ENCODE results near the gene TPP2. TPM values are rescaled to one million over a fixed set of nuclear protein-coding genes. Genes with fewer than 3 reads are reported as not detected.

Gene TPP2
- total RNA-seq, 1 experiment from 2014 or later = 35.1 TPM

GRCh38 chr13:102599426-102600012, 2.7 kb downstream of the TPP2 start:
- Histone ChIP-seq H2AFZ (no peak overlapping the region), H3K4me2 (peak overlapping the region; percentile 96), H3K4me1 (replicated peaks; ENCODE audit: insufficient read depth) (peaks cover 26% of the 10 kb centered on the region), H3K4me3 (no peak overlapping the region), H3K9me2 (ENCODE audit: insufficient read depth) (no peaks in the 10 kb centered on the region), H3K9me3 (ENCODE audit: insufficient read depth, low read depth) (no peaks in the 10 kb centered on the region), H3F3A (ENCODE audit: insufficient read depth, low read depth) (peaks cover 10% of the 10 kb centered on the region; the same call in 1 of the 2 replicates), H3K27ac (no peak overlapping the region), H3K27me3 (ENCODE audit: insufficient read depth, low read depth) (no peaks in the 10 kb centered on the region), H3K36me3 (ENCODE audit: low read depth) (0 out of 2 replicates have a peak, but pooled peaks cover 2% of the 10 kb centered on the region), H4K20me1 (ENCODE audit: insufficient read depth) (peaks cover 17% of the 10 kb centered on the region), H3K79me2 (ENCODE audit: low read depth) (peaks cover 90% of the 10 kb centered on the region)
- intact Hi-C loops (cut with micrococcal nuclease; ENCODE audit: unreplicated experiment) = loop anchor here (5.0 kb wide), 1 partner anchor 173 kb away; the partner anchor contains the start of gene TEX30
- POLR2A ChIA-PET (ENCODE audit: unreplicated experiment) = no interaction called here
- DNase-seq = no peak
- CTCF ChIA-PET = no interaction called here
- BruUV-seq (replicated peaks) = no TSS peak
- TF ChIP-seq, protein P1, sequence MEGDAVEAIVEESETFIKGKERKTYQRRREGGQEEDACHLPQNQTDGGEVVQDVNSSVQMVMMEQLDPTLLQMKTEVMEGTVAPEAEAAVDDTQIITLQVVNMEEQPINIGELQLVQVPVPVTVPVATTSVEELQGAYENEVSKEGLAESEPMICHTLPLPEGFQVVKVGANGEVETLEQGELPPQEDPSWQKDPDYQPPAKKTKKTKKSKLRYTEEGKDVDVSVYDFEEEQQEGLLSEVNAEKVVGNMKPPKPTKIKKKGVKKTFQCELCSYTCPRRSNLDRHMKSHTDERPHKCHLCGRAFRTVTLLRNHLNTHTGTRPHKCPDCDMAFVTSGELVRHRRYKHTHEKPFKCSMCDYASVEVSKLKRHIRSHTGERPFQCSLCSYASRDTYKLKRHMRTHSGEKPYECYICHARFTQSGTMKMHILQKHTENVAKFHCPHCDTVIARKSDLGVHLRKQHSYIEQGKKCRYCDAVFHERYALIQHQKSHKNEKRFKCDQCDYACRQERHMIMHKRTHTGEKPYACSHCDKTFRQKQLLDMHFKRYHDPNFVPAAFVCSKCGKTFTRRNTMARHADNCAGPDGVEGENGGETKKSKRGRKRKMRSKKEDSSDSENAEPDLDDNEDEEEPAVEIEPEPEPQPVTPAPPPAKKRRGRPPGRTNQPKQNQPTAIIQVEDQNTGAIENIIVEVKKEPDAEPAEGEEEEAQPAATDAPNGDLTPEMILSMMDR (conservative IDR thresholded peaks at IDR 0.05) = no peak
- no peak for TF ChIP-seq EZH2 (IDR thresholded peaks at IDR 0.05; ENCODE audit: low read depth)

DNA sequence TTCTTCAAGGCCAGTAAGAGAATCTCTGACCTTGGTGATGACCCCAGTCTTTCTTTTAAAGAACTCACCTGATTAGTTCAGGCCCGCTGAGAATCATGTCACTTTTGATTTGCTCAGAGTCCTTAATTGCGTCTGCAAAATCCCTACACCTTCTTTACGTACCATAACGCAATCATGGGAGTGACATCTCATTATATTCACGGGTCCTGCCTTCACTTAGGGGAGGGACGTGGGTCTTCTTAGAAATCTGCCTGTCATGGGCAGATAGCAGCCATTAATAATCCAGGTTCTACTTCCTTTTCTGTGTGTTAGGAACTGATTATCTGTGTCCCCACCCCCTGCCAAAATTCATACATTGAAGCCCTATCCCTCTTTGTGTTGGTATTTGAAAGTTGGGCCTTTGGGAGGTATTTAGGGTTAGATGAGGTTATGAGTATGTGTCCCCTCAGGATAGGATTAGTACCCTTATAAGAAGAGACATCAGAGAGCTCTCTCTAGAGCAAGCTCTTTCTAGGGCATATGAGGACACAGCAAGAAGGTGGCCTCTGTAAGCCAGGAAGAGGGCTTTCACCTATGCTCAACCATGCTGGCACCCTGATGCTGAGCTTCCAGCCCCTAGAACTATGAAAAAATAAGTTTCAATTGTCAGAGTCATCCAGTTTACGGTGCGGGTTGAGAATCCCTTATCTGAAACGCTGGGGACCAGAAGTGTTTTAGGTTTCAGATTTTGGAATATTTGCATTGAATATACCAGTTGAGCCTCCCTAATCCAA, 9.9 kb downstream of the TPP2 start:
- ChIA-PET CTCF (no interaction called here), POLR2A (ENCODE audit: unreplicated experiment) (no interaction called here)
- Histone ChIP-seq H3K27me3 (ENCODE audit: insufficient read depth, low read depth) (no peaks in the 10 kb centered on the region), H3K36me3 (ENCODE audit: low read depth) (peaks cover 25% of the 10 kb centered on the region), H4K20me1 (ENCODE audit: insufficient read depth) (0 out of 2 replicates have a peak, but pooled peaks cover 5% of the 10 kb centered on the region), H3K27ac (no peak overlapping the region), H3K79me2 (ENCODE audit: low read depth) (peaks cover 54% of the 10 kb centered on the region), H3K4me1 (replicated peaks; ENCODE audit: insufficient read depth) (0 out of 2 replicates have a peak, but pooled peaks cover 6% of the 10 kb centered on the region), H3K4me2 (no peak overlapping the region), H3K9me2 (ENCODE audit: insufficient read depth) (no peaks in the 10 kb centered on the region), H2AFZ (no peak overlapping the region), H3K4me3 (no peak overlapping the region), H3K9me3 (ENCODE audit: insufficient read depth, low read depth) (no peaks in the 10 kb centered on the region), H3F3A (ENCODE audit: insufficient read depth, low read depth) (peaks cover 4% of the 10 kb centered on the region; the same call in 1 of the 2 replicates)
- intact Hi-C loops (cut with micrococcal nuclease; ENCODE audit: unreplicated experiment) = no loop called here
- TF ChIP-seq EZH2 (IDR thresholded peaks at IDR 0.05; ENCODE audit: low read depth) = no peak
- TF ChIP-seq, protein P1 (conservative IDR thresholded peaks at IDR 0.05) = no peak
- DNase-seq = no peak
- no TSS peak for BruUV-seq (replicated peaks)

DNA sequence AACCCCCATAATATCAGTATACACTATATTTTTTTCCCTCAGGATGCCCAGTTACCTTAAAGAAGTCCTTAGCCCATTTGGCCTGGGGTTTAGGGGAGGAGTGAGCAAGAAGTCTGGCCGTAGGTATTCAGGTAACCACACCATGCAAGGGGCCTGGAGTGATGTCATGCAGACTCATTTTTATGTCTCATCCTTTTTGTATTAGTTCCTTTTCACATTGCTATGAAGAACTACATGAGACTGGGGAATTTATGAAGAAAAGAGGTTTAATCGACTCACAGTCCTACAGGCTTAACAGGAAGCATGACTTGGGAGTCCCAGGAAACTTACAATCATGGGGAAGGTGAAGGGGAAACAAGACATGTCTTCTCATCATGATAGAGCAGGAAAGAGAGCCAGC, 12.2 kb downstream of the TPP2 start:
- POLR2A ChIA-PET (ENCODE audit: unreplicated experiment) = no interaction called here
- Histone ChIP-seq H3F3A (ENCODE audit: insufficient read depth, low read depth) (peaks cover 4% of the 10 kb centered on the region; the same call in 1 of the 2 replicates), H3K27ac (no peak overlapping the region), H2AFZ (no peak overlapping the region), H3K36me3 (ENCODE audit: low read depth) (peaks cover 28% of the 10 kb centered on the region), H3K27me3 (ENCODE audit: insufficient read depth, low read depth) (no peaks in the 10 kb centered on the region), H3K79me2 (ENCODE audit: low read depth) (peaks cover 40% of the 10 kb centered on the region), H4K20me1 (ENCODE audit: insufficient read depth) (0 out of 2 replicates have a peak, but pooled peaks cover 5% of the 10 kb centered on the region), H3K4me1 (replicated peaks; ENCODE audit: insufficient read depth) (0 out of 2 replicates have a peak, but pooled peaks cover 6% of the 10 kb centered on the region), H3K9me3 (ENCODE audit: insufficient read depth, low read depth) (no peaks in the 10 kb centered on the region), H3K4me2 (no peak overlapping the region), H3K4me3 (no peak overlapping the region), H3K9me2 (ENCODE audit: insufficient read depth) (no peaks in the 10 kb centered on the region)
- intact Hi-C loops (cut with micrococcal nuclease; ENCODE audit: unreplicated experiment) = no loop called here
- DNase-seq = no peak
- BruUV-seq (replicated peaks) = no TSS peak
- CTCF ChIA-PET = no interaction called here
- no peak for TF ChIP-seq EZH2 (IDR thresholded peaks at IDR 0.05; ENCODE audit: low read depth)
- TF ChIP-seq, protein P1 (conservative IDR thresholded peaks at IDR 0.05) = no peak
